SK-N-SH treated with all-trans-retinoic acid at 6 μM for 48 hours (cell line): ENCODE measurements around the gene EBF3.

Experiments used
- ARNTL ChIP-seq: fragments of 450-650 bp; formaldehyde crosslinking; IDR thresholded peaks from 2 replicates; pipeline ENCODE4 v1.5.0; 2020; ENCODE audit warnings: low read depth, mild to moderate bottlenecking, moderate library complexity, borderline replicate concordance
- CREB5 ChIP-seq: fragments of 250-450 bp; sonication (Bioruptor Pico); IDR thresholded peaks from 2 replicates; pipeline ENCODE4 v1.5.1; 2020; ENCODE audit warnings: low read depth, mild to moderate bottlenecking, moderate library complexity
- CSRNP3 ChIP-seq: fragments of 250-450 bp; sonication (Bioruptor Pico); IDR thresholded peaks from 2 replicates; pipeline ENCODE4 v1.5.1; 2021; ENCODE audit warnings: mild to moderate bottlenecking, moderate library complexity
- GLIS3 ChIP-seq: fragments of 250-450 bp; sonication (Bioruptor Pico); IDR thresholded peaks from 2 replicates; pipeline ENCODE4 v1.5.0; 2020; ENCODE audit warnings: mild to moderate bottlenecking, moderate library complexity
- PATZ1 ChIP-seq: fragments of 250-450 bp; sonication (Bioruptor Pico); IDR thresholded peaks from 2 replicates; pipeline ENCODE4 v1.8.0; 2020; ENCODE audit warnings: mild to moderate bottlenecking, moderate library complexity, borderline replicate concordance
- RARB ChIP-seq: fragments of 250-450 bp; sonication (Bioruptor Pico); IDR thresholded peaks from 2 replicates; pipeline ENCODE4 v1.8.0; 2021; ENCODE audit warnings: mild to moderate bottlenecking, moderate library complexity
- TCF4 ChIP-seq: fragments of 250-450 bp; sonication (Bioruptor Pico); IDR thresholded peaks from 2 replicates; pipeline ENCODE4 v1.8.0; 2021; ENCODE audit warnings: mild to moderate bottlenecking, moderate library complexity, borderline replicate concordance
- TOX ChIP-seq: fragments of 250-450 bp; sonication (Bioruptor Pico); IDR thresholded peaks from 2 replicates; pipeline ENCODE4 v1.8.0; 2021; ENCODE audit warnings: mild to moderate bottlenecking, moderate library complexity, borderline replicate concordance
- TSHZ2 ChIP-seq: fragments of 250-450 bp; sonication (Bioruptor Pico); IDR thresholded peaks from 2 replicates; pipeline ENCODE4 v1.5.0; 2020; ENCODE audit warnings: mild to moderate bottlenecking, moderate library complexity
- ZFP30 ChIP-seq: fragments of 450-650 bp; formaldehyde crosslinking; IDR thresholded peaks from 2 replicates; pipeline ENCODE4 v1.5.0; 2022; ENCODE audit warnings: mild to moderate bottlenecking, moderate library complexity

GRCh38 chr10:129939416-129940275, 24.4 kb downstream of the EBF3 start:
- no peak for TF ChIP-seq TOX (CRISPR knock-in tag)
- TF ChIP-seq TCF4 (CRISPR knock-in tag) = no peak
- no peak for TF ChIP-seq ARNTL
- TF ChIP-seq ZFP30 (CRISPR knock-in tag) = no peak
- TF ChIP-seq RARB = no peak
- TF ChIP-seq PATZ1 (CRISPR knock-in tag) = no peak
- TF ChIP-seq CSRNP3 = no peak
- TF ChIP-seq CREB5 (CRISPR knock-in tag) = no peak
- TF ChIP-seq TSHZ2 (CRISPR knock-in tag) = no peak
- no peak for TF ChIP-seq GLIS3 (CRISPR knock-in tag)
